ENCODE results near the gene MEGF11.

MEGF11 gene

GRCh38 chr15:65963911-65964482 lies 289.6 kb downstream of the MEGF11 start:
- Histone ChIP-seq H3K27me3 (ENCODE audit: insufficient read depth, low read length, poor library complexity, severe bottlenecking) (no peaks in the 10 kb centered on the region), H3K4me3 (ENCODE audit: low read length, poor library complexity, severe bottlenecking) (no peak overlapping the region), H3F3A (ENCODE audit: low read depth) (no peaks in the 10 kb centered on the region), H2AFZ (ENCODE audit: low read length) (no peak overlapping the region), H3K79me2 (ENCODE audit: insufficient read depth, low read length) (no peaks in the 10 kb centered on the region), H3K9me2 (replicated peaks; ENCODE audit: low read depth, low read length) (no peaks in the 10 kb centered on the region), H4K20me1 (ENCODE audit: insufficient read depth, low read length, poor library complexity, severe bottlenecking) (no peaks in the 10 kb centered on the region), H3K9me3 (ENCODE audit: insufficient read depth, low read depth, low read length) (no peaks in the 10 kb centered on the region), H3K9ac (ENCODE audit: low read depth, low read length, poor library complexity, severe bottlenecking) (no peak overlapping the region), H3K4me1 (ENCODE audit: insufficient read depth, low read length, poor library complexity, severe bottlenecking) (no peaks in the 10 kb centered on the region), H3K4me2 (ENCODE audit: low read depth, low read length, poor library complexity, severe bottlenecking) (peak overlapping the region; percentile 28), H3K36me3 (ENCODE audit: insufficient read depth, low read length) (no peaks in the 10 kb centered on the region)
- TF ChIP-seq EZH2phosphoT487 (IDR thresholded peaks at IDR 0.05; ENCODE audit: borderline replicate concordance) (no peak), CTCF (conservative IDR thresholded peaks at IDR 0.05; ENCODE audit: low read length) (no peak)

GRCh38 chr15:65963358-65963757 lies 290.2 kb downstream of the MEGF11 start:
- H3K9me3 ChIP-seq (ENCODE audit: insufficient read depth, low read depth, low read length): no peaks in the 10 kb centered on the region
- H3K9ac ChIP-seq (ENCODE audit: low read depth, low read length, poor library complexity, severe bottlenecking): no peak overlapping the region
- H3K27me3 ChIP-seq (ENCODE audit: insufficient read depth, low read length, poor library complexity, severe bottlenecking): no peaks in the 10 kb centered on the region
- H3K79me2 ChIP-seq (ENCODE audit: insufficient read depth, low read length): no peaks in the 10 kb centered on the region
- H3F3A ChIP-seq (ENCODE audit: low read depth): no peaks in the 10 kb centered on the region
- no peak overlapping the region for H3K4me3 ChIP-seq (ENCODE audit: low read length, poor library complexity, severe bottlenecking)
- H3K36me3 ChIP-seq (ENCODE audit: insufficient read depth, low read length): no peaks in the 10 kb centered on the region
- no peak overlapping the region for H2AFZ ChIP-seq (ENCODE audit: low read length)
- no peaks in the 10 kb centered on the region for H3K4me1 ChIP-seq (ENCODE audit: insufficient read depth, low read length, poor library complexity, severe bottlenecking)
- no peaks in the 10 kb centered on the region for H4K20me1 ChIP-seq (ENCODE audit: insufficient read depth, low read length, poor library complexity, severe bottlenecking)
- H3K9me2 ChIP-seq (replicated peaks; ENCODE audit: low read depth, low read length): no peaks in the 10 kb centered on the region
- TF ChIP-seq CTCF (conservative IDR thresholded peaks at IDR 0.05; ENCODE audit: low read length) (no peak), EZH2phosphoT487 (IDR thresholded peaks at IDR 0.05; ENCODE audit: borderline replicate concordance) (no peak)
- no peak overlapping the region for H3K4me2 ChIP-seq (ENCODE audit: low read depth, low read length, poor library complexity, severe bottlenecking)

- Histone ChIP-seq H3K9ac (ENCODE audit: low read depth, low read length, poor library complexity, severe bottlenecking) (no peak overlapping the region), H4K20me1 (ENCODE audit: insufficient read depth, low read length, poor library complexity, severe bottlenecking) (no peaks in the 10 kb centered on the region), H3K36me3 (ENCODE audit: insufficient read depth, low read length) (no peaks in the 10 kb centered on the region), H3K4me3 (ENCODE audit: low read length, poor library complexity, severe bottlenecking) (no peak overlapping the region), H3K9me2 (replicated peaks; ENCODE audit: low read depth, low read length) (no peaks in the 10 kb centered on the region), H3K27me3 (ENCODE audit: insufficient read depth, low read length, poor library complexity, severe bottlenecking) (no peaks in the 10 kb centered on the region), H2AFZ (ENCODE audit: low read length) (no peak overlapping the region), H3K4me2 (ENCODE audit: low read depth, low read length, poor library complexity, severe bottlenecking) (no peak overlapping the region), H3K4me1 (ENCODE audit: insufficient read depth, low read length, poor library complexity, severe bottlenecking) (no peaks in the 10 kb centered on the region), H3K9me3 (ENCODE audit: insufficient read depth, low read depth, low read length) (no peaks in the 10 kb centered on the region), H3F3A (ENCODE audit: low read depth) (no peaks in the 10 kb centered on the region), H3K79me2 (ENCODE audit: insufficient read depth, low read length) (no peaks in the 10 kb centered on the region)
- TF ChIP-seq CTCF (conservative IDR thresholded peaks at IDR 0.05; ENCODE audit: low read length) (0 out of 2 replicates have a peak, but pooled peaks have one; percentile 12), EZH2phosphoT487 (IDR thresholded peaks at IDR 0.05; ENCODE audit: borderline replicate concordance) (no peak)
Observed at GRCh38 chr15:65962187-65962586, 291.4 kb downstream of the MEGF11 start.
